Left lung (tissue), 10 donors: ENCODE results near the gene EDIL3. TPM values are rescaled to one million over a fixed set of nuclear protein-coding genes. Genes with fewer than 3 reads are reported as not detected.

Experiments
- ATAC-seq: fragments of 200-7000 bp; cut with Tn5 transposase; one replicate; pipeline ENCODE4 v1.9.1; 2020; ENCODE audit warnings: moderate library complexity
- DNase-seq, 4 donors: peaks; one replicate each; pipeline ENCODE4 v3.0.0-alpha.2; 2013 to 2020
- H3K27ac ChIP-seq, 2 donors: fragments of 200-600 bp; sonication (generic) in 1 of 2; one replicate each; pipeline versions ENCODE4 v1.5.0 to v1.8.0; 2020 to 2021
- H3K27me3 ChIP-seq, 2 donors: fragments of 200-600 bp; sonication (generic) in 1 of 2; one replicate each; pipeline versions ENCODE4 v1.5.0 to v1.8.0; 2020 to 2021
- H3K36me3 ChIP-seq, 2 donors: fragments of 200-600 bp; sonication (generic) in 1 of 2; one replicate each; pipeline versions ENCODE4 v1.5.0 to v1.8.0; 2020 to 2021
- H3K4me1 ChIP-seq, 2 donors: fragments of 200-600 bp; one replicate each; pipeline ENCODE4 v1.8.0; 2021
- H3K4me3 ChIP-seq, 2 donors: fragments of 200-600 bp; sonication (generic) in 1 of 2; one replicate each; pipeline versions ENCODE4 v1.5.0 to v1.8.0; 2020 to 2021; ENCODE audit warnings: mild to moderate bottlenecking in 1 of 2
- H3K9me3 ChIP-seq, 2 donors: fragments of 200-600 bp; sonication (generic) in 1 of 2; one replicate each; pipeline versions ENCODE4 v1.5.0 to v1.8.0; 2020 to 2021
- intact Hi-C, 2 donors: fragments of 100-400 bp; cut with DNase I; formaldehyde crosslinking; loops; one replicate each; pipeline versions ENCODE4 v1.11.2 to v1.14.2; 2022
- polyA plus RNA-seq, 6 donors: library from polyadenylated mRNA; unstranded; fragments of 120-200 nt; gene quantifications; one replicate each; pipeline ENCODE4 v1.2.1, GENCODE V29; 2013; ENCODE audit not compliant: insufficient read length in 6 of 6
- total RNA-seq, 2 donors: library from RNA; stranded (reverse); fragmentation: NEBNext Ultra II Directional; extraction: Animal tissue kit (Norgen Biotek cat#: 25700); gene quantifications; one replicate each; pipeline ENCODE4 v1.2.1, GENCODE V29; 2021
- TF ChIP-seq, protein P1 (sequence below), 2 donors: fragments of 200-600 bp; sonication (generic) in 1 of 2; IDR thresholded peaks; one replicate each; pipeline versions ENCODE4 v1.5.0 to v1.8.0; 2021; ENCODE audit warnings: antibody characterized with exemption in 2 of 2
- donor health status: DM: no; HTN: yes; CAD: no.
- donor health status: DM: no; HTN: no; CAD: no.

EDIL3 gene
- total and polyA plus RNA-seq, 8 donors: 20.6 to 59.9 (median 42.3) TPM

DNA sequence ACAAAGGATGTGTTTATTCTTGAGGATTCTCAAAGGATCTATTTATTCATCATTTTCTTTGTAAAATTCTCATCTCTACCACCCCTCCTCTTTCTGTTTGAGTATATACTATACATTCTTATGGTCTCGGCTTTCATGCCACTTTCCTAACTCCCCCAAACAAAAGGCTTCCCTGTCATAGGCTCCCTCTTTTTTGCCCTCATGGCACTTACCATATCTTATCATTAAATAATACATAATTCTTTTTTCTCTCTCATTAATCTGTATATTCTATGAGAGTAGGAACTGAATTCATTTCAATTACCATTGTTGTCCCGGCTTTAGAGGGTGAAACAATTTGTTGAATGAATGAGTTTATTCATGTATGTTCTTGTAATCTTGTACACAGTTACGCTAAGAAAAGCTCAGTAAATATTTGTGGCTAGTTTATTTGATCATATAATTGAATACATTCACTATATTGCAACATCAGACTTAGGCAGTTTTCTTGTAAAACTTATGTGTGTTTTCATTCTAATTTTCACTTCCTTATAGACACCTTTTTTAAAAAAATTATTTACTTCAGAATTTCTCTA, 254.6 kb downstream of the EDIL3 start:
- no peak for DNase-seq
- intact Hi-C loops: no loop called here
- Histone ChIP-seq H3K27ac (no peak overlapping the region), H3K9me3 (no peaks in the 10 kb centered on the region), H3K27me3 (no peaks in the 10 kb centered on the region), H3K36me3 (no peaks in the 10 kb centered on the region), H3K4me1 (no peaks in the 10 kb centered on the region), H3K4me3 (no peak overlapping the region)
- no peak for ATAC-seq
- TF ChIP-seq, protein P1, sequence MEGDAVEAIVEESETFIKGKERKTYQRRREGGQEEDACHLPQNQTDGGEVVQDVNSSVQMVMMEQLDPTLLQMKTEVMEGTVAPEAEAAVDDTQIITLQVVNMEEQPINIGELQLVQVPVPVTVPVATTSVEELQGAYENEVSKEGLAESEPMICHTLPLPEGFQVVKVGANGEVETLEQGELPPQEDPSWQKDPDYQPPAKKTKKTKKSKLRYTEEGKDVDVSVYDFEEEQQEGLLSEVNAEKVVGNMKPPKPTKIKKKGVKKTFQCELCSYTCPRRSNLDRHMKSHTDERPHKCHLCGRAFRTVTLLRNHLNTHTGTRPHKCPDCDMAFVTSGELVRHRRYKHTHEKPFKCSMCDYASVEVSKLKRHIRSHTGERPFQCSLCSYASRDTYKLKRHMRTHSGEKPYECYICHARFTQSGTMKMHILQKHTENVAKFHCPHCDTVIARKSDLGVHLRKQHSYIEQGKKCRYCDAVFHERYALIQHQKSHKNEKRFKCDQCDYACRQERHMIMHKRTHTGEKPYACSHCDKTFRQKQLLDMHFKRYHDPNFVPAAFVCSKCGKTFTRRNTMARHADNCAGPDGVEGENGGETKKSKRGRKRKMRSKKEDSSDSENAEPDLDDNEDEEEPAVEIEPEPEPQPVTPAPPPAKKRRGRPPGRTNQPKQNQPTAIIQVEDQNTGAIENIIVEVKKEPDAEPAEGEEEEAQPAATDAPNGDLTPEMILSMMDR (IDR thresholded peaks at IDR 0.05): no peak

DNA sequence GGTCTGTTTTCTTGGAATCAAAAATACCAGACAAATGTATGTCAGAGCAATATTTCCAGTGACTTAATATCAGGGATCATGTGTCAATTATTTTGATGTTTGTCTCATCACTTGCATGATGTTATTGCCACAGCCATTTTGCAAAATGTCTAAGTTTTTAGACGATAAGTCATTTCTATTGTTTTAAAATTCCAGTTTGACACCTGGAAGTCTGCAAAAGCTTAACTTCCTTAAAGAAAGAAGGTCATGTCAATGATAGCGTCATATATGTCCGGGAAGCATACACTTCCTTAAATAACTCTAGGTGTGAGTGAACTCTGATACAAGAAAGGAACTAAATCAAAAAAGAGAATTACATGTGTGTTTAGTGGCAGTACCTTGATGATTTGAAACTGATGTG, 259.5 kb downstream of the EDIL3 start:
- Histone ChIP-seq H3K36me3 (no peaks in the 10 kb centered on the region), H3K4me1 (no peaks in the 10 kb centered on the region), H3K4me3 (no peak overlapping the region), H3K27me3 (no peaks in the 10 kb centered on the region), H3K9me3 (no peaks in the 10 kb centered on the region), H3K27ac (no peak overlapping the region)
- ATAC-seq (no peak), DNase-seq (no peak)
- intact Hi-C loops: no loop called here
- TF ChIP-seq, protein P1 (IDR thresholded peaks at IDR 0.05): no peak

DNA sequence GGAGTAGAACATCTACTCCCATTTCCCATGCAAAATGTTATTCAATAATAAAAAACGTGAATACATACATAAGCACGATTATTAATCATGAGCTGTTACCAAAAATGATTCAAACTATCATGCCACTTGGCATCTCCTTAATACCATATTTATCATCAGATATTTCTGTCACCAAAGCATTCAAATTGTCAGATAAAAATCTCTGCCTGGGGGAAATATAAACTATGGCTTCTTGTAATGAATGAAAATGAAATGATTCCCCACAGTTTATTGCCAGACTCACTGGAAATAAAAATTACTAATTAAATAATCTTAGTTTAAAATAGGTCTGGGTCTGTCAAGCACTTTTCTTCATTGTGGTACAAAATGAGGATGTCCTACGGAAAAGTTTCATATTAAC, 265.4 kb downstream of the EDIL3 start:
- TF ChIP-seq, protein P1 (IDR thresholded peaks at IDR 0.05): no peak
- H3K9me3 ChIP-seq: no peaks in the 10 kb centered on the region
- no peaks in the 10 kb centered on the region for H3K27me3 ChIP-seq
- H3K4me3 ChIP-seq: no peak overlapping the region
- no peak for DNase-seq
- no peaks in the 10 kb centered on the region for H3K4me1 ChIP-seq
- intact Hi-C loops: no loop called here
- ATAC-seq: no peak
- H3K36me3 ChIP-seq: no peaks in the 10 kb centered on the region
- H3K27ac ChIP-seq: no peak overlapping the region

DNA sequence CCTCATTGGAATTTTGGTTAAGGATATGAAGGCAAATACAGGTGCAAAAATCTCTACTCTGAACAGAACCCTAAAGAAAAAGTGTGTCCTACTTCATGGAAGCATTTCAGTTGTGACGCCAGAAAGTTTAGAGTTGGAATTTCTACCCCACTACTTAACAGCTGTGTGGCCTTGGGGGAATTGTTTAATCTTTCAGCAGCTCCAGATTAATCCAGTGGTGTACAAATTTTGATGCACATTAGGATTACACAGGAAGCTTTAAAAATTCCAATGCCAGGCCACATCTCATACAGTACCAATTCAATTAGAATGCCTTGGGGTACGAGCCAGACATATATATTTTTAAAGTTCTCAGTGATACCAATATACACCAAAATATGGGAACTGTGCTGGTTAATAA, 266.1 kb downstream of the EDIL3 start:
- DNase-seq: no peak
- intact Hi-C loops: no loop called here
- TF ChIP-seq, protein P1 (IDR thresholded peaks at IDR 0.05): no peak

DNA sequence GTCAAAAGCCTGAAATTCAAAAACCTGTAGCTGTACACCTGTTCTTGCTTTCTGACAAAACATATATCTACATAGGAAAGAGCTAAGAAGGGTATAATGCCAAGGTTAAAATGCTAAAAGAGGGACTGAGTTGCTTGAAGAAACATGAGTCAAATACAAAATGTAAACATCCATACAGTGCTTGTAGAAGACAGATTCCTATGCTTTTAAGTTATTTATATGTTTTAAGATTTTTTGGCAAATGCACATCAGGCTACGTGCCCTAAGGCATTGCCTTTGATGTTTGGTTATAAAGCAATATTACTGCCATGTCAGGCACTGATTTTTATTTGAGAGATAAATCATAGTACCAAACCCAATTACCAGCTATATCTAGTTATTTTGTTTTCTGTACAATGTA, 269.0 kb downstream of the EDIL3 start:
- no peaks in the 10 kb centered on the region for H3K27me3 ChIP-seq
- H3K36me3 ChIP-seq: no peaks in the 10 kb centered on the region
- ATAC-seq: no peak
- intact Hi-C loops: no loop called here
- H3K4me1 ChIP-seq: no peaks in the 10 kb centered on the region
- TF ChIP-seq, protein P1 (IDR thresholded peaks at IDR 0.05): no peak
- H3K27ac ChIP-seq: no peak overlapping the region
- no peak overlapping the region for H3K4me3 ChIP-seq
- H3K9me3 ChIP-seq: no peaks in the 10 kb centered on the region
- DNase-seq: no peak

More for the DNA sequence above, 266.1 kb downstream of the EDIL3 start:
- ATAC-seq: no peak
- Histone ChIP-seq H3K27me3 (no peaks in the 10 kb centered on the region), H3K36me3 (no peaks in the 10 kb centered on the region), H3K9me3 (no peaks in the 10 kb centered on the region), H3K4me1 (no peaks in the 10 kb centered on the region), H3K4me3 (no peak overlapping the region), H3K27ac (no peak overlapping the region)
